Thyroid gland (tissue), 4 donors: Measurements from ENCODE around the gene KPNA5. TPM values are rescaled to one million over a fixed set of nuclear protein-coding genes. Genes with fewer than 3 reads are reported as not detected.
"Not testable (repeated sequence)": the region's sequence is repeated elsewhere in the genome, so short reads cannot be mapped to it uniquely, and the experiment has no call there.

ENCODE experiments used
- DNase-seq, 2 donors: peaks; one replicate each; pipeline ENCODE4 v3.0.0-alpha.2; 2019
- H3K27ac ChIP-seq, 3 donors: fragments of 200-600 bp; sonication (generic); 1 replicate in 2 of 3; 2 replicates in 1 of 3; pipeline ENCODE4 v1.5.1; 2016 to 2019; ENCODE audit warnings: mild to moderate bottlenecking in 1 of 3, moderate library complexity in 1 of 3
- H3K27me3 ChIP-seq: fragments of 200-600 bp; sonication (generic); one replicate; pipeline ENCODE4 v1.5.1; 2019
- H3K36me3 ChIP-seq, 2 donors: fragments of 200-600 bp; sonication (generic); one replicate each; pipeline ENCODE4 v1.5.1; 2016 to 2019
- H3K4me1 ChIP-seq, 2 donors: fragments of 200-600 bp; sonication (generic); one replicate each; pipeline ENCODE4 v1.5.1; 2017 to 2019
- H3K4me3 ChIP-seq, 3 donors: fragments of 200-600 bp; sonication (generic); replicated peaks in 1 of 3; 1 replicate in 2 of 3; 2 replicates in 1 of 3; pipeline ENCODE4 v1.5.1; 2016; ENCODE audit warnings: mild to moderate bottlenecking in 1 of 3
- H3K9me3 ChIP-seq: fragments of 200-600 bp; sonication (generic); one replicate; pipeline ENCODE4 v1.5.1; 2017
- CTCF ChIP-seq, 6 experiments: fragments of 200-600 bp in 3 of 6; fragments of 450-650 bp in 3 of 6; sonication (generic) in 3 of 6; IDR thresholded peaks; one replicate each; pipeline ENCODE4 v1.5.1; 2016 to 2019; ENCODE audit warnings: antibody characterized with exemption in 6 of 6, mild to moderate bottlenecking in 2 of 6, inconsistent platforms in 1 of 6, moderate library complexity in 1 of 6
- POLR2A ChIP-seq, 2 donors: fragments of 450-650 bp; IDR thresholded peaks; one replicate each; pipeline ENCODE4 v1.6.1; 2017; ENCODE audit warnings: antibody characterized with exemption in 2 of 2, mild to moderate bottlenecking in 2 of 2, moderate library complexity in 1 of 2
- WGBS, 2 donors: methylation state at CpG; one replicate each; pipeline ENCODE4 v1.1.5; 2017; 5-methylcytosine and 5-hydroxymethylcytosine counted together
- intact Hi-C: fragments of 100-400 bp; cut with DNase I; formaldehyde crosslinking; loops from one replicate; pipeline ENCODE4 v1.15.1; 2023
- total RNA-seq, 4 donors: library from RNA; depleted of rRNA; stranded (reverse); fragments of >200 nt; gene quantifications; one replicate each; pipeline ENCODE4 v1.2.3, GENCODE V29; 2016

The KPNA5 gene
- total RNA-seq, 4 donors from 2014 or later, result 17.7 to 26.1 (median 22.4) TPM

- WGBS, 2 donors, result 93 to 95% methylated on average over 4 of the region's 4 CpGs
- TF ChIP-seq CTCF (IDR thresholded peaks at IDR 0.05) (no peak), POLR2A (IDR thresholded peaks at IDR 0.05) (no peak)
- intact Hi-C loops, result no loop called here
- no peak for DNase-seq
- H3K4me3 ChIP-seq, result no peak overlapping the region
- H3K27ac ChIP-seq, result no peak overlapping the region
- H3K27me3 ChIP-seq, result no peaks in the 10 kb centered on the region
- peaks cover 0 to 4% of the 10 kb centered on the region in 2 donors for H3K4me1 ChIP-seq
- H3K9me3 ChIP-seq, result no peaks in the 10 kb centered on the region
- no peaks in the 10 kb centered on the region for H3K36me3 ChIP-seq
Observed at GRCh38 chr6:116651916-116652315, 29.1 kb upstream of the KPNA5 start.

GRCh38 chr6:116661594-116661993 is 19.4 kb upstream of the KPNA5 start:
- Histone ChIP-seq H3K27ac (no peak overlapping the region), H3K4me3 (no peak overlapping the region), H3K27me3 (no peaks in the 10 kb centered on the region), H3K36me3 (no peaks in the 10 kb centered on the region), H3K9me3 (no peaks in the 10 kb centered on the region), H3K4me1 (peaks cover 0 to 2% of the 10 kb centered on the region in 2 donors)
- intact Hi-C loops, result no loop called here
- TF ChIP-seq POLR2A (IDR thresholded peaks at IDR 0.05) (no peak), CTCF (IDR thresholded peaks at IDR 0.05) (no peak)
- DNase-seq, result no peak

- no peaks in the 10 kb centered on the region for H3K27me3 ChIP-seq
- no peak overlapping the region for H3K4me3 ChIP-seq
- WGBS, 2 donors, result 93 to 94% methylated on average over 1 of the region's 1 CpG
- no peaks in the 10 kb centered on the region for H3K9me3 ChIP-seq
- no peak overlapping the region for H3K27ac ChIP-seq
- H3K36me3 ChIP-seq, result no peaks in the 10 kb centered on the region
- intact Hi-C loops, result no loop called here
- peaks cover 0 to 6% of the 10 kb centered on the region in 2 donors for H3K4me1 ChIP-seq
- no peak for TF ChIP-seq CTCF (IDR thresholded peaks at IDR 0.05)
- no peak for TF ChIP-seq POLR2A (IDR thresholded peaks at IDR 0.05)
- DNase-seq, result no peak
Observed at GRCh38 chr6:116662202-116662601, 18.8 kb upstream of the KPNA5 start.

GRCh38 chr6:116663308-116663707 is 17.7 kb upstream of the KPNA5 start:
- intact Hi-C loops, result no loop called here
- Histone ChIP-seq H3K4me3 (no peak overlapping the region), H3K27me3 (no peaks in the 10 kb centered on the region), H3K4me1 (peaks cover 0 to 11% of the 10 kb centered on the region in 2 donors), H3K36me3 (no peaks in the 10 kb centered on the region), H3K27ac (no peak overlapping the region), H3K9me3 (no peaks in the 10 kb centered on the region)
- WGBS, 2 donors, result 96 to 97% methylated on average over 3 of the region's 3 CpGs
- DNase-seq, result no peak
- no peak for TF ChIP-seq POLR2A (IDR thresholded peaks at IDR 0.05)
- no peak for TF ChIP-seq CTCF (IDR thresholded peaks at IDR 0.05)

GRCh38 chr6:116664169-116664568 is 16.8 kb upstream of the KPNA5 start:
- DNase-seq, H3K27me3 ChIP-seq, intact Hi-C loops, H3K27ac ChIP-seq, H3K9me3 ChIP-seq, H3K36me3 ChIP-seq, H3K4me3 ChIP-seq: not testable (repeated sequence)
- WGBS, 2 donors, result 96 to 100% methylated on average over 2 of the region's 2 CpGs
- H3K4me1 ChIP-seq, result peaks cover 0 to 11% of the 10 kb centered on the region in 2 donors

- H3K27ac ChIP-seq, result no peak overlapping the region
- 88 to 96% methylated on average over 7 of the region's 7 CpGs for WGBS, 2 donors
- H3K27me3 ChIP-seq, result no peaks in the 10 kb centered on the region
- TF ChIP-seq CTCF (IDR thresholded peaks at IDR 0.05) (no peak), POLR2A (IDR thresholded peaks at IDR 0.05) (no peak)
- no peaks in the 10 kb centered on the region for H3K36me3 ChIP-seq
- H3K4me3 ChIP-seq, result no peak overlapping the region
- H3K9me3 ChIP-seq, result no peaks in the 10 kb centered on the region
- H3K4me1 ChIP-seq, result peaks cover 0 to 11% of the 10 kb centered on the region in 2 donors
- DNase-seq, result no peak
- intact Hi-C loops, result no loop called here
Observed at GRCh38 chr6:116665464-116665863, 15.5 kb upstream of the KPNA5 start.
